Measurements from ENCODE around the gene GNAZ.

DNA sequence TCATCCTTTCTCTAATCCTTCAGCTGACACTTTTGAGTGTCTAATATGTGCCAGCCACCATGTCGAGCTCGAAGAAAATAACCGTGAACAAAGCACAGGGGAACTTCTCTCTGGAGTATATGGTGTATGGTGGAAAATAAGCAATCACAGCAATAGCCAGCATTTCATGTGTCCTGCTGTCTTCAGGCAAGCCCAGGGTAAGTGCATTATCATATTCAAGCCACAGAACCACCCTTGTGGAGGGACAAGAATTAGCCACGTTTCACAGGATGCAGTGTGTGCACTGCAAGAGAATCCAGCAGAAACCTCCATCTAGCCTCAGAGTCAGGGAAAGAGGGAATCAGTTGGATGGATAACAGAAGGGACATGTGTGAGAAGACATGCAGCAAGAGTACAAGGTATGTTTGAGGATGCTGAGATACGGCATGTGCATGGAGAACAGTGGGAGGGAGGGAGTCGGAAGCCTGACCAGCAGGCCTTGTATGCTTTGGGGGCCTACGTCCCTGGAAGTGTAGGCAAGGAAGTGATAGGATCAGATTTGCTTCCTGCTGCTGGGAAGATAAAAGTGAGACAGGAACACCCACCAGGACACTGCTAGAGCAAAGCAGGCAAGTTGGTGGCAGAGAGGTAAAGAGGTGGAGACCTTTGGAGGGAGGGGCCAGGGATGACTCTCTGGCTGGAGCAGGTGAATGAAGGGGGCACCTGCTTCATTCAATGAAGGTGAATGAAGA, 14.7 kb upstream of the GNAZ start:
- TF ChIP-seq, protein P1, sequence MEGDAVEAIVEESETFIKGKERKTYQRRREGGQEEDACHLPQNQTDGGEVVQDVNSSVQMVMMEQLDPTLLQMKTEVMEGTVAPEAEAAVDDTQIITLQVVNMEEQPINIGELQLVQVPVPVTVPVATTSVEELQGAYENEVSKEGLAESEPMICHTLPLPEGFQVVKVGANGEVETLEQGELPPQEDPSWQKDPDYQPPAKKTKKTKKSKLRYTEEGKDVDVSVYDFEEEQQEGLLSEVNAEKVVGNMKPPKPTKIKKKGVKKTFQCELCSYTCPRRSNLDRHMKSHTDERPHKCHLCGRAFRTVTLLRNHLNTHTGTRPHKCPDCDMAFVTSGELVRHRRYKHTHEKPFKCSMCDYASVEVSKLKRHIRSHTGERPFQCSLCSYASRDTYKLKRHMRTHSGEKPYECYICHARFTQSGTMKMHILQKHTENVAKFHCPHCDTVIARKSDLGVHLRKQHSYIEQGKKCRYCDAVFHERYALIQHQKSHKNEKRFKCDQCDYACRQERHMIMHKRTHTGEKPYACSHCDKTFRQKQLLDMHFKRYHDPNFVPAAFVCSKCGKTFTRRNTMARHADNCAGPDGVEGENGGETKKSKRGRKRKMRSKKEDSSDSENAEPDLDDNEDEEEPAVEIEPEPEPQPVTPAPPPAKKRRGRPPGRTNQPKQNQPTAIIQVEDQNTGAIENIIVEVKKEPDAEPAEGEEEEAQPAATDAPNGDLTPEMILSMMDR (IDR thresholded peaks at IDR 0.05; ENCODE audit: low read depth, low read length, poor library complexity, severe bottlenecking) = no peak
- TF ChIP-seq EZH2phosphoT487 (IDR thresholded peaks at IDR 0.05; ENCODE audit: borderline replicate concordance, low read length) = no peak
